ENCODE data around the gene MPRIP. TPM values are rescaled to one million over a fixed set of nuclear protein-coding genes. Genes with fewer than 3 reads are reported as not detected.
A peak's percentile ranks its signal among the peaks of the same experiment; 100 is the strongest.

Gene MPRIP
- total RNA-seq, 2 donors from 2014 or later = 235 to 252 TPM

GRCh38 chr17:17029938-17030337, 12.3 kb upstream of the MPRIP start:
- Histone ChIP-seq H3K4me1 (ENCODE audit: control insufficient read depth in 1 of 2, low read depth in 2 of 2) (peaks cover 15 to 32% of the 10 kb centered on the region in 2 donors), H3K4me3 (no peak overlapping the region), H3K27ac (no peak overlapping the region), H3K9me3 (no peaks in the 10 kb centered on the region), H3K27me3 (replicated peaks; ENCODE audit: insufficient read depth) (no peaks in the 10 kb centered on the region), H3K36me3 (no peaks in the 10 kb centered on the region)
- TF ChIP-seq, protein P1, sequence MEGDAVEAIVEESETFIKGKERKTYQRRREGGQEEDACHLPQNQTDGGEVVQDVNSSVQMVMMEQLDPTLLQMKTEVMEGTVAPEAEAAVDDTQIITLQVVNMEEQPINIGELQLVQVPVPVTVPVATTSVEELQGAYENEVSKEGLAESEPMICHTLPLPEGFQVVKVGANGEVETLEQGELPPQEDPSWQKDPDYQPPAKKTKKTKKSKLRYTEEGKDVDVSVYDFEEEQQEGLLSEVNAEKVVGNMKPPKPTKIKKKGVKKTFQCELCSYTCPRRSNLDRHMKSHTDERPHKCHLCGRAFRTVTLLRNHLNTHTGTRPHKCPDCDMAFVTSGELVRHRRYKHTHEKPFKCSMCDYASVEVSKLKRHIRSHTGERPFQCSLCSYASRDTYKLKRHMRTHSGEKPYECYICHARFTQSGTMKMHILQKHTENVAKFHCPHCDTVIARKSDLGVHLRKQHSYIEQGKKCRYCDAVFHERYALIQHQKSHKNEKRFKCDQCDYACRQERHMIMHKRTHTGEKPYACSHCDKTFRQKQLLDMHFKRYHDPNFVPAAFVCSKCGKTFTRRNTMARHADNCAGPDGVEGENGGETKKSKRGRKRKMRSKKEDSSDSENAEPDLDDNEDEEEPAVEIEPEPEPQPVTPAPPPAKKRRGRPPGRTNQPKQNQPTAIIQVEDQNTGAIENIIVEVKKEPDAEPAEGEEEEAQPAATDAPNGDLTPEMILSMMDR (IDR thresholded peaks at IDR 0.05) = no peak
- ATAC-seq (ENCODE audit: insufficient number of reproducible peaks, low FRiP score, low read depth) (no peak), DNase-seq (ENCODE audit: low spot score) (no peak)

GRCh38 chr17:17030515-17031211, 11.6 kb upstream of the MPRIP start:
- peak overlapping the region; percentile 33 to 68 for H3K27ac ChIP-seq
- no peaks in the 10 kb centered on the region for H3K27me3 ChIP-seq (replicated peaks; ENCODE audit: insufficient read depth)
- no peak for ATAC-seq (ENCODE audit: insufficient number of reproducible peaks, low FRiP score, low read depth)
- TF ChIP-seq, protein P1 (IDR thresholded peaks at IDR 0.05) = no peak
- no peaks in the 10 kb centered on the region for H3K9me3 ChIP-seq
- H3K36me3 ChIP-seq = no peaks in the 10 kb centered on the region
- H3K4me1 ChIP-seq (ENCODE audit: control insufficient read depth in 1 of 2, low read depth in 2 of 2) = peaks cover 15 to 29% of the 10 kb centered on the region in 2 donors
- no peak overlapping the region for H3K4me3 ChIP-seq
- DNase-seq (ENCODE audit: low spot score) = no peak

- no peak for ATAC-seq (ENCODE audit: insufficient number of reproducible peaks, low FRiP score, low read depth)
- Histone ChIP-seq H3K27ac (peak overlapping the region; percentile 40 to 68), H3K27me3 (replicated peaks; ENCODE audit: insufficient read depth) (no peaks in the 10 kb centered on the region), H3K36me3 (no peaks in the 10 kb centered on the region), H3K4me1 (ENCODE audit: control insufficient read depth in 1 of 2, low read depth in 2 of 2) (peaks cover 20 to 45% of the 10 kb centered on the region in 2 donors), H3K4me3 (no peak overlapping the region), H3K9me3 (no peaks in the 10 kb centered on the region)
- no peak for DNase-seq (ENCODE audit: low spot score)
- TF ChIP-seq, protein P1 (IDR thresholded peaks at IDR 0.05) = no peak
Measured at GRCh38 chr17:17032131-17032692, 10.0 kb upstream of the MPRIP start.

GRCh38 chr17:17033466-17033865, 8.8 kb upstream of the MPRIP start:
- DNase-seq (ENCODE audit: low spot score) = no peak
- H3K27me3 ChIP-seq (replicated peaks; ENCODE audit: insufficient read depth) = no peaks in the 10 kb centered on the region
- H3K36me3 ChIP-seq = no peaks in the 10 kb centered on the region
- H3K4me1 ChIP-seq (ENCODE audit: control insufficient read depth in 1 of 2, low read depth in 2 of 2) = peaks cover 24 to 51% of the 10 kb centered on the region in 2 donors
- TF ChIP-seq, protein P1 (IDR thresholded peaks at IDR 0.05) = no peak
- peak overlapping the region; percentile 6 to 65 for H3K27ac ChIP-seq
- ATAC-seq (ENCODE audit: insufficient number of reproducible peaks, low FRiP score, low read depth) = peak; percentile 53
- no peak overlapping the region for H3K4me3 ChIP-seq
- no peaks in the 10 kb centered on the region for H3K9me3 ChIP-seq

- no peak overlapping the region for H3K4me3 ChIP-seq
- no peaks in the 10 kb centered on the region for H3K27me3 ChIP-seq (replicated peaks; ENCODE audit: insufficient read depth)
- H3K27ac ChIP-seq = peak overlapping the region; percentile 6 to 65
- ATAC-seq (ENCODE audit: insufficient number of reproducible peaks, low FRiP score, low read depth) = no peak
- TF ChIP-seq, protein P1 (IDR thresholded peaks at IDR 0.05) = no peak
- no peaks in the 10 kb centered on the region for H3K9me3 ChIP-seq
- H3K36me3 ChIP-seq = no peaks in the 10 kb centered on the region
- no peak for DNase-seq (ENCODE audit: low spot score)
- peaks cover 24 to 51% of the 10 kb centered on the region in 2 donors for H3K4me1 ChIP-seq (ENCODE audit: control insufficient read depth in 1 of 2, low read depth in 2 of 2)
Measured at GRCh38 chr17:17034026-17034425, 8.2 kb upstream of the MPRIP start.
